Testis (tissue), 2 donors: ENCODE data around the gene TMEM11.

Source experiments
- CTCF ChIP-seq, 3 experiments: fragments of 450-650 bp in 2 of 3; fragments of 200-600 bp in 1 of 3; sonication (generic) in 1 of 3; IDR thresholded peaks; one replicate each; pipeline ENCODE4 v1.5.1; 2016 to 2019; ENCODE audit warnings: antibody characterized with exemption in 3 of 3, mild to moderate bottlenecking in 2 of 3, moderate library complexity in 1 of 3
- POLR2A ChIP-seq: fragments of 450-650 bp; IDR thresholded peaks from one replicate; pipeline ENCODE4 v1.6.1; 2017; ENCODE audit warnings: antibody characterized with exemption, mild to moderate bottlenecking, moderate library complexity

DNA sequence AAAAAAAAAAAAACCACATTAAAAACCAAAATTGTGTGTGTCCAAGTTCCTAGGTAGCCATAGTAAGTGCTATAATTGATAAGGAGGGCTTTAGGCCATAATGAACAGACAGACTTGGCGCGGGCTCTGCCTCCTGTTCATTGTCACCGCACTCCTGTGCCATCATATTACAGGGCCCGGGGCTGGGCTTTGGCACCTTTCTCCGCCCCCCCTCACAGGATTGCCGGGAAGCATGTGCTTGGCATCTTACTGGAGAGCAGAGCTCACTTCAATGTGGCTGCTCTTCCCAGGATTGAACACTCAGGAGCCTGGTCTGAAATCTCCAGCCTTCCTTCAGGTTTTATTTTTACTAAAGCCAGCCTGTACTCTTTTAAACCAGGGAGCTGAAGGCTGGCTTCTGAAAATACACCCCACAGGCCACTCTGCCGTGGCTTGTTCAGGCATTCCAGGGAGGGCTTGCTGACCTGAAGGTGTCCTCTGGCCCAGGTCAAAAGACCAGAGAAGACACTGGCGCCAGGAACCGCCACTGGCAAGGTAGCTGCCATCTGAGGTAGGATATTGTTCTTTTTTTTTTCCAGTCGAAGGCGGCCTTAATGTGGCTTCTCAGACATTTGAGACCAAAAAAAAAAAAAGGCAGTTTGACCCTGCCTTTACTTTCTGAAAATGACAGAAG, 47.9 kb downstream of the TMEM11 start:
- TF ChIP-seq CTCF (IDR thresholded peaks at IDR 0.05) (no peak), POLR2A (no peak)
